Panc1 (cell line): ENCODE measurements around the gene STK11IP. TPM values are rescaled to one million over a fixed set of nuclear protein-coding genes. Genes with fewer than 3 reads are reported as not detected.

ENCODE experiments used
- ATAC-seq: fragments of 200-7000 bp; cut with Tn5 transposase; 2 replicates; pipeline ENCODE4 v1.9.1; 2020; ENCODE audit warnings: mild to moderate bottlenecking, moderate library complexity
- BruUV-seq: library from RNA; stranded (reverse); fragments of 400-500 nt; replicated peaks from 2 replicates; lab custom pipeline; 2021; lab: Mats Ljungman, UMichigan
- CTCF ChIA-PET: fragments of 300-600 bp; sonication (Branson Sonifier 250); formaldehyde crosslinking; loops from one replicate; lab custom pipeline; 2022; ENCODE audit warnings: antibody characterized with exemption; lab: Charles Lee
- POLR2A ChIA-PET: fragments of 300-600 bp; sonication (Branson Sonifier 250); formaldehyde crosslinking; loops from one replicate; lab custom pipeline; 2022; ENCODE audit warnings: antibody characterized with exemption; lab: Charles Lee
- DNase-seq: peaks from one replicate; pipeline ENCODE4 v3.0.0-alpha.2; 2010; ENCODE audit warnings: low read depth, low spot score
- H3K27ac ChIP-seq: 2 replicates; pipeline ENCODE4 v1.5.1; 2011; ENCODE audit warnings: mild to moderate bottlenecking, low read length, inconsistent platforms
- H3K27me3 ChIP-seq: fragments of 200-500 bp; sonication (Bioruptor generic); 2 replicates; pipeline ENCODE4 v1.6.0; 2014; ENCODE audit warnings: low read length, inconsistent platforms; ENCODE audit not compliant: control insufficient read depth, insufficient read depth
- H3K36me3 ChIP-seq: fragments of 200-500 bp; sonication (Bioruptor generic); 2 replicates; pipeline ENCODE4 v1.5.1; 2014; ENCODE audit warnings: inconsistent platforms, mild to moderate bottlenecking, low read length, moderate library complexity; ENCODE audit not compliant: control insufficient read depth, insufficient read depth
- H3K4me1 ChIP-seq: 2 replicates; pipeline ENCODE4 v1.5.1; 2011; ENCODE audit warnings: inconsistent platforms, mild to moderate bottlenecking, low read length, moderate library complexity; ENCODE audit not compliant: control insufficient read depth, insufficient read depth
- H3K4me3 ChIP-seq, 2 experiments: 2 replicates each; pipeline ENCODE4 v1.5.1; 2011 to 2012; ENCODE audit warnings: low read depth in 2 of 2, low read length in 2 of 2, mild to moderate bottlenecking in 2 of 2, inconsistent platforms in 1 of 2, moderate library complexity in 1 of 2
- H3K9me3 ChIP-seq: fragments of 200-500 bp; sonication (Bioruptor generic); 2 replicates; pipeline ENCODE4 v1.5.1; 2014; ENCODE audit warnings: low read depth, mild to moderate bottlenecking, inconsistent platforms, low read length, moderate library complexity; ENCODE audit not compliant: control insufficient read depth, insufficient read depth
- POLR2AphosphoS5 ChIP-seq: IDR thresholded peaks from 2 replicates; pipeline ENCODE4 v1.6.1; 2012; ENCODE audit warnings: mild to moderate bottlenecking, low read depth, low read length, moderate library complexity
- REST ChIP-seq, 2 experiments: IDR thresholded peaks; 2 replicates each; pipeline ENCODE4 v1.6.1; 2011 to 2012; ENCODE audit warnings: low read depth in 2 of 2, control low read depth in 1 of 2, low read length in 1 of 2, mild to moderate bottlenecking in 1 of 2, moderate library complexity in 1 of 2; ENCODE audit not compliant: insufficient read depth in 1 of 2
- SIN3A ChIP-seq: IDR thresholded peaks from 2 replicates; pipeline ENCODE4 v1.6.1; 2012; ENCODE audit warnings: low read depth, mild to moderate bottlenecking, low read length, moderate library complexity, borderline replicate concordance; ENCODE audit not compliant: insufficient read depth
- TCF7L2 ChIP-seq: IDR thresholded peaks from 2 replicates; pipeline ENCODE4 v1.6.1; 2011; ENCODE audit warnings: mild to moderate bottlenecking, low read depth, low read length, inconsistent platforms
- in situ Hi-C: cut with HindIII; loops from 2 replicates; pipeline ENCODE4 v1.10.0; 2016; ENCODE audit warnings: low sequenced_read_pairs, low pct_unique_long_range_greater_than_20kb
- intact Hi-C: fragments of 100-400 bp; cut with micrococcal nuclease; formaldehyde crosslinking; loops from one replicate; pipeline ENCODE4 v1.10.0; 2022; ENCODE audit not compliant: unreplicated experiment
- total RNA-seq: library from RNA; stranded (reverse); gene quantifications from one replicate; pipeline ENCODE4 v1.2.1, GENCODE V29; 2021; ENCODE audit not compliant: unreplicated experiment
- TF ChIP-seq, protein P1 (sequence below): fragments of 450-650 bp; IDR thresholded peaks from 2 replicates; pipeline ENCODE4 v1.5.1; 2017; ENCODE audit warnings: mild to moderate bottlenecking

The STK11IP gene
- total RNA-seq, 1 experiment from 2014 or later: 48.2 TPM

DNA sequence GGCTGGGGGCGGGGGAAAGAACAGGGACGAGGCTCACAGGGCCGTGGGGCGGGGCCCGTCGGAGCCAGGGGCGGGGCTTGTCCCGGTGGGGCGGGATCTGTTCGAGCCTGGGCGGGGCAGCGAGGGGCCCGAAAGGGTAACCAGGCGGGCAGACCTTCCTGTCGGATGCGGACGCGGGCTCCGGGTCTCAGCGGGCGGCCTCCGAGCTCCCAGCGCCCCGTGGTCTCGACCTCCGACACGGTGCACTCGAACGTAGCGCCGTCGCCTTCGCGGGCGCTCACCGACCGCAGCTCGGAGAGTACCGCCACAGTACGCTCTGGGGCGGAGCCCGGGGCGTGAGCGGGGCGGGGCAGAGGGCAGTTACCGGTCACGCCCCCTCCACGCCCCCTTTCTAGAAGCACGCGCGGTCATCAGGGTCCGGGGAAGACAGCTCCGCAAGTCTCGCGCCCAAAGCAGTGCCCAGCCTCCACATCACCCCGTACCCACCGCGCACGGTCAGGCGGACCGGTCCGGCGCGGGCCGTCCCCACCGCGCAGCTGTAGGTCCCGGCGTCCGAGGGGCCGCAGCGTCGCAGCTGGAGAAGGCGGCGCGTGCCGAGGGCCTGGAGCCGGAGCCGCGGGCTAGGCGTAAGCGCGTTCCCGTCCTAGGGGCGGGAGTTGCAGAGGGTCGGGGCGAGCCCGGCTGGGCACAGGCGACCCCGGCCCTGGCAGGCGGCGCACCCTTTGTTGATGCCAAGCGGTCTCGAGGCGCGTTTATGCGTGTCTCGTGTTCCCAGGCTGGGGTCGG, 45.1 kb upstream of the STK11IP start:
- ChIA-PET CTCF (interaction anchor here (0.7 kb wide), 1 partner anchor 128 kb away, joined by 14 read pairs; no protein-coding TSS in a partner anchor), POLR2A (interaction anchor here (0.5 kb wide), 1 partner anchor 46 kb away, joined by 5 read pairs; no protein-coding TSS in a partner anchor)
- Histone ChIP-seq H3K9me3 (no peaks in the 10 kb centered on the region), H3K27me3 (no peaks in the 10 kb centered on the region), H3K4me3 (peak overlapping the region; percentile 51 to 64), H3K36me3 (no peaks in the 10 kb centered on the region), H3K4me1 (peaks cover 3% of the 10 kb centered on the region; the same call in 1 of the 2 replicates), H3K27ac (no peak overlapping the region)
- ATAC-seq (peak; percentile 92), DNase-seq (no peak)
- in situ Hi-C loops (no loop called here), intact Hi-C loops (no loop called here)
- TF ChIP-seq TCF7L2 (no peak), POLR2AphosphoS5 (no peak), SIN3A (no peak), REST (IDR thresholded peaks at IDR 0.05; ENCODE audit: insufficient read depth in 1 of 2, low read depth in 2 of 2, low read length in 1 of 2) (no peak)
- TF ChIP-seq, protein P1, sequence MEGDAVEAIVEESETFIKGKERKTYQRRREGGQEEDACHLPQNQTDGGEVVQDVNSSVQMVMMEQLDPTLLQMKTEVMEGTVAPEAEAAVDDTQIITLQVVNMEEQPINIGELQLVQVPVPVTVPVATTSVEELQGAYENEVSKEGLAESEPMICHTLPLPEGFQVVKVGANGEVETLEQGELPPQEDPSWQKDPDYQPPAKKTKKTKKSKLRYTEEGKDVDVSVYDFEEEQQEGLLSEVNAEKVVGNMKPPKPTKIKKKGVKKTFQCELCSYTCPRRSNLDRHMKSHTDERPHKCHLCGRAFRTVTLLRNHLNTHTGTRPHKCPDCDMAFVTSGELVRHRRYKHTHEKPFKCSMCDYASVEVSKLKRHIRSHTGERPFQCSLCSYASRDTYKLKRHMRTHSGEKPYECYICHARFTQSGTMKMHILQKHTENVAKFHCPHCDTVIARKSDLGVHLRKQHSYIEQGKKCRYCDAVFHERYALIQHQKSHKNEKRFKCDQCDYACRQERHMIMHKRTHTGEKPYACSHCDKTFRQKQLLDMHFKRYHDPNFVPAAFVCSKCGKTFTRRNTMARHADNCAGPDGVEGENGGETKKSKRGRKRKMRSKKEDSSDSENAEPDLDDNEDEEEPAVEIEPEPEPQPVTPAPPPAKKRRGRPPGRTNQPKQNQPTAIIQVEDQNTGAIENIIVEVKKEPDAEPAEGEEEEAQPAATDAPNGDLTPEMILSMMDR: no peak
- no TSS peak for BruUV-seq

DNA sequence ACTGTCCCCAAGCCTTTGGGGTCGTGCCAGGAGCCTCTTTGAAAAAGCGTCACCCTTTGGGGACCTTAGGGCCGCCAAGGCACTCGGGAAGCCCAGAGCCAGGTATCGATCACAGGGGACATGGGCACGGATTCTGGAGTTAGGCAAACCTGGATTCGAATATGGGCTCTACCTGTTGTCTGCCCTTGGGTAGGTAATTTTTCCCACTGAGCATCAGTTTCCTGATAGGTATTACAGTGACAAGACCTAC, 44.6 kb upstream of the STK11IP start:
- Histone ChIP-seq H3K27me3 (no peaks in the 10 kb centered on the region), H3K4me1 (peaks cover 3% of the 10 kb centered on the region; the same call in 1 of the 2 replicates), H3K27ac (no peak overlapping the region), H3K36me3 (no peaks in the 10 kb centered on the region), H3K9me3 (no peaks in the 10 kb centered on the region), H3K4me3 (peak overlapping the region; percentile 51 to 64)
- no peak for ATAC-seq
- DNase-seq: no peak
- TF ChIP-seq, protein P1: no peak
- ChIA-PET POLR2A (interaction anchor here (0.5 kb wide), 1 partner anchor 45 kb away, joined by 5 read pairs; no protein-coding TSS in a partner anchor), CTCF (no interaction called here)
- intact Hi-C loops: no loop called here
- BruUV-seq: no TSS peak
- in situ Hi-C loops: no loop called here
